Measurements from ENCODE around the gene SPOCK2.

The SPOCK2 gene

DNA sequence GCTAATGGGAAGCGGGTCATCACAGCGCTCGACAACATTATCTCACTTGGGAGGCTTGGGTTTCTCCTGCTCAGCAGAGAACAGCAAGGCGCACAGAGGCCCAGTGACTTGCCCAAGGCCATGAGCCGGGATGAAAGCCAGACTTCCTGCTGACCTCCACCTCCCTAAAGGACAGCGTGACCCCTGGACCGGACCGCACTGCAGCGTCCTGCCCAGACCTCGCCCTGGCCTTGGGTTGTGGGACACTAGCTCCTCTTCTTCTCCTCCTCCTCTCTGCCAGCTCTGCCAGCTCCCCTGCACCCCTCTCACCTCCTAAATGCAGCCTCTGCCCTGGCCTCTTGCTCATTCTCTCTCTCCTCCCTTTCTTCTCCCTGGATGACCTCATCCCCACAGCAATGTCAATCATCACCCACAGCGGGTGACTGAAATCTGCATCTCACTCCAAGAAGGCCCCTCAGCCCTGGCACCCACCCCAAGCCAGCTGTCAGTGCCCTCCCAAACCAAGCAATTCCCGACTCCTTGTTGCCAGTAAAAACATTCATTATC is 19.4 kb downstream of the SPOCK2 start:
- DNase-seq, result no peak

DNA sequence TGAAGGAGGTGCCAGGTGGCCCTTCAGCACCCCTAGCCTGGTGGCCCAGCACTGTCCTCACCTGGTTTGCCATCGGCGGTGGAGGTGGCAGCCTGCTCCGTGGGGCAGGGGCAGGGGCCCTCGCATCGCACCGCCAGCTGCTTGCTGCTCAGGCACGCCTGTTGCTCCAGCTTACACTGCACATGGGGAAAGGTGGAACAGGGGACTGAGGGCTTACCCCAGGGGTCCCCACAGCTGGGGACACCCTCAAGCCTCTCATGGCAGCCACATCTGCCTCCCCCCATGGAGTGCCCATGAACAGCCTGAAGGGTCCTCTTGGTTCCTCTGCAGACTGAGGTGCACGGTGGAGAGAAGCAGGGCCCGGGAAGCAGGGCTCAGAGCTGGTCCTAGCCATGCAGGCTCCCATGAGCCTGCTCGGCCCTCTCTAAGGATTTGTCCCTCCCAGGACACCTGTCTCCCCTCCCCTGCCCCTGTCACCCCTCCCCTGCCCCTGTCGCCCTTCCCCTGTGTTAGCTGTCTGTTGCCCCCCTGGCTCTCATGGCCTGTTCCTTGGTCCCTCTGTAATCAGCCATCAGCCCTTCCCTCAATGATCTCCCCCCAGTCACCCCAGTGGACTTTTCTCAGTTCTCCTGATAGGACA is 20.1 kb downstream of the SPOCK2 start:
- DNase-seq, result no peak

DNA sequence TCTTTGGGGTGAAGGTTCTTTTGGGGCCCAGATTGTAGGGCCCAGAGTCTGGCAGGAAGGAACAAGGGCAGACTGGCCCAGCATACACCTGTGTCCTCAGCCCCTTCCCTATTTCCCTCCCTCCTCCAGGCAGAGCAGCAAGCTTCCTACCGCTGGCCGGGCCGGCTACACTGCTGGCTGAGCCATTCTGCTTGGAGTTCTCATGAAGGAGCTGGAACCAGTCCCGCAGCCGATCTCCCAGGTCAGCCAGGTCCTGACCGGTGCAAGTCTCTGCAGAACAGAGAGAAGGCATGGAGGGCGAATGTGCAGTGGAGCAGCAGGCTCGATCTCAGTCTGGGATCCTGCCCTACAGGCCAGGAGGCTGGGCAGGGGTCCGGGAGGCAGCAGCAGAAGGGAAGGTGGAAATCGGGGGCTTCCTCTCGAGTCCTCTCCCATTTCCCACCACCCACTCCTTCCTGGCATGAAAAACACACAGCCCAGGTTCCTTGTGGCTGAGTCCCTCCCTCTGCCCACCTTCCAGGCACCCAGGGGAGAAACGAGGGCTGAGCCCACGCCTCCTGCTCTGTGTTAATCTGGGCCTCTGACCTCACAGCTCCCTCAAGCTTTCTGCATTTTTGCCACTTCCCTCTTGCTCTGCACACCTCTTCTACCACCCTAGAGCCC is 20.8 kb downstream of the SPOCK2 start:
- DNase-seq, result no peak

DNA sequence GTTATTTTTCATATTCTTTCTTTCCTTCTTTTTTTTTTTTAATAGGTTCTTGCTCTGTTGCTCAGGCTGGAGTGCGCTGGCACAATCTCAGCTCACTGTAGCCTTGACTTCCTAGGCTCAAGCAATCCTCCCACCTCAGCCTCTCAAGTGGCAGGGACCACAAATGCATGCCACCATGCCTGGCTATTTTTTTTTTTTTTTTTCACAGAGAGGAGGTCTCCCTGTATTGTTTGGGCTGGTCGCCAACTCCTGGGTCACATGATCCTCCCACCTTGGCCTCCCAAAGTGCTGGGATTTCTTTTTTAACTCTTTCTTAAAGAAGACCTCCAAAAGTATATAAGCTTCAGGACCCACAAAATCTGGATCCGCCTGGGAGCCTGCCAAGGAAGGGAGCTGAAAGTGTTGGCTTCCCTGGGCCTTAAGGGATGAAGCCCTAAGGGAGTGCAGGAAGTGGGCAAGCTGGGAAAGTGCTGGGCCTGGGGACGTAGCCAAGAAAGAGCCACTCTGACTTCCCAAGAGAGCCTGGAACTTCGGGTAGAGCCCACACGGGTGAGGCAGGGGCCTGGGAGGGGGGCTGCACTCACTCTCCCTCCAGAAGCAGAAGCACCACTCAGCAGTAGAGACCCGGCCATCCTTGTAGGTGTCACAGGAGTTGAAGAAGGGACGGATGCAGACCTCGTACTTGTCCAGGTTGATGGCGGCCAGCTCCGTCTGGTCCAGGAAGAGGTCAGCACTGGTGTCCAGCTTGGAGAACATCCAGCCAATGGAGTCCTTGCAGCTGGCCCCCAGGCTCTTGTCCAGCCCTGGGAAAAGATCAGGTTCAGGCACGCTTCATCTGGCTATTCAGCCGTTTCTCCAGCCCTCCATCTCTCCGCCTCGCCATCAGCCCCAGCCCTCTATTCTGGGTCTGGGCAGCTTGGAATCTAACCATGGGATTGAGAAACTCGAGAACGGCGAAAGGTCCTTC is 21.8 kb downstream of the SPOCK2 start:
- DNase-seq, result no peak

DNA sequence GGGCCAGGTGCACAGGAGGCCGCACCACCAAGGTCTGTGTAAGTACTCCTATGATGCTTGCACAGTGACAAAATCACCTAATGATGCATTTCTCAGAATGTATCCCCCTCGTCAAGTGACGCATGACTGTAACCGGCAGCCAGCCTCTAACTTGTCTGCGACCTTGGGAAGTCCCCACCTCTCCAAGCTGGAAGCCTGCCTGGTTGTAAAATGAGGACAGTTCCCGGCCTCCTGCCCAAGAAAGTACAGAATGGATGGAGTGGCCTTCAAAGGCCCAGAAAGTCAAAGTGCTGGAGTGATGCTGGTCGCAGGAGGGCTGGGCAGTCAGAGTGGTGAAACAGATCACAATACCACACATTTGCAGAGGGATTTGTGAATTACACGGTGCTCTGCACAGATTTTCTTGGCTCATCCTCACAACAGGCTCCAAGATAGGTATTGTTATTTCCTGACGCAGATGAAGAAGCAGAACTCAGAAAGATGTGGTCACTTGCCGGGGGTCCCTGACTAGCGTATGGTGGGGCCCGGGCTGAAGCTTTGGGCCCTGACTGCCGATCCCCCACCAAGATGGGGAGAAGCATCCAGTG is 22.8 kb downstream of the SPOCK2 start:
- DNase-seq, result no peak

DNA sequence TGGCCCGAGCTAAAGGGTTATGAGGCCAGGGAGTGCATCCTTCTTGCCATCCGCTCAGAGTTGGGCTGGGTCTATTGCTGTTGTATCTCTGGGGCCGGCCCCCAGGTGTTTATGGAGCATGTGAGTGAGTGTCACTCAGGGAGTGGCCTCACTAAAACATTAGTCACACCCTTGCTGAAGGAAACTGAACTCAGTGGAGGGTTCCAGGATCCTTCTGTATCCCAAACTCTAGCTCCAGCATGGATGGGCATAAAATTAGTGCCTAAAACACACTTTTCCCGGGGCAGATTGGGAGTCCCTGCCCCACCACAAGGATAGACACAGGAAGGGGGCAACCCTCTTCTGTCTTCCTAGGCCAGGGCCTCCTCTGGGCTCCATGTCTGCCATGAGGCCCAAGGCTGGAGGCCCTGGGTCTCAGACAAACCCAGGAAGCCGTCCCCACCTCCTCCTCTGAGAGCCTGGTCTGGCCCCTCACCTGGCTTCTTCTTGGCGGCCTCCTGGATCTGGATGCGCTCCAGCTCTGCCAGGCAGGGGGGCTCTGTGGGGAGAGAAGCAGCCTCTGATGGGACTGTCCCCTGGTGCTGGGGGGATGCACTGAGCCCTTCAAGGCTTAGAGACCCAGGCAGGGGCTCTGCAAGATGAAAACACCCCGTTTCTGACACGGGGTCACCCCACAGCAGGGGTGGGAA is 24.5 kb downstream of the SPOCK2 start:
- no peak for DNase-seq

DNA sequence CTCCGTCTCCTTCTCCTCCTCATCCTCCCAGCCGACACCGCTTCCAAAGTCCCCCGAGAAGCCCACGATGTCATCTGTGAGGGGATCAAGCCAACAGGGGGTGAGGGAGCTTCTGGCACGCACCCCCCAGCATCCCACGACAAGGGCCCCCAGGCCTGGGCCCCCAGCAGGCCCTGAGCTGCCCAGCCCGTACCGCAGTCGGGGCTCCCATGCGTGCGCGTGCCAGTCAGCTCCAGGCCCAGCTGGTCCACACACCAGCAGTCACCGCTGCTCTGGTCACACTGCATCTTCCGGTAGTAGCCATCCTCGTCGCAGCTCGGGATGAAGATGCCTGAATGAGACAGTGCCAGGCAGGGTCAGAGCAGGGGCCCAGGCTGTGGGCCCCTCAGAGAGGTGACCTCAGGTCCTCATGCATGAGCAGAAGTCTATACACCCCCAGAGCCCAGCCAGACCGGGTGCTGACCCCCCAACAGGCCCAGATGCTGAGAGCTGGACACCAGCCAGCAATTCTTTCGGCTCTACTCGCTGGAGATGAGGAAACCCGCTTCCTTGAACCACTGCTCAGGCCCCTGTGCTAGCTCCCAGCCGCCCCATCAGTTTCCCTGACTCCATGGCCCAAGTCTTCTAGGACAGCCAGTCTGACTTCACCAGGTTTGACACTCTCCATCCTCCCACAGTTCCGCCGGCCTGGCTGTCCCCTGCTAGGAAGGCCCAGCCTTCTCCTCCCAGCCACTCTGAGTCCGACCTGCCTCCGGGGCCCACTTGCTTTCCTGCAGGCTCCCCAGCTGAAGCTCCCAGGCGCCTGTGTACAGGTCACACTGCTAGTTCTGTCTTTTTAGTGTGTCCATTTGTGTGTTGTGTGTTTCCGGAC is 25.3 kb downstream of the SPOCK2 start:
- no peak for DNase-seq

DNA sequence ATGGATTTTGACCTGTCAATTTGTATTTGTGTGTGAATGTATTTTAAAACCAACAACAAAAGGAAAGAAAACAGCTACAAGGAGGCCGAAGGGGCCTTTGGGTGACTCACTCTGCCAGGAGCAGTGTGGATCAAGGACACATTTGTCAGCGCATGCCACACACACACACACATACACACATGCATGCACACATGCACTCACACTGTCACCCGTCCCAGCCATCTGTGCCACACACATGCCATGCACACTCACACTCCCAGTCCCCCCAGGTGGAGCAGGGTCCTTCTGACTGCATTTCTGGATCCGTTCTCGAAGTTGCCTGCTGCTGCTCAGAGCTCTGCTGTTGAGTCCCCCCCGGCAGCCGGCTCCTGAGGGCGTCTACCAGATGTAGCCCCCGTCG is 26.0 kb downstream of the SPOCK2 start:
- no peak for DNase-seq

DNA sequence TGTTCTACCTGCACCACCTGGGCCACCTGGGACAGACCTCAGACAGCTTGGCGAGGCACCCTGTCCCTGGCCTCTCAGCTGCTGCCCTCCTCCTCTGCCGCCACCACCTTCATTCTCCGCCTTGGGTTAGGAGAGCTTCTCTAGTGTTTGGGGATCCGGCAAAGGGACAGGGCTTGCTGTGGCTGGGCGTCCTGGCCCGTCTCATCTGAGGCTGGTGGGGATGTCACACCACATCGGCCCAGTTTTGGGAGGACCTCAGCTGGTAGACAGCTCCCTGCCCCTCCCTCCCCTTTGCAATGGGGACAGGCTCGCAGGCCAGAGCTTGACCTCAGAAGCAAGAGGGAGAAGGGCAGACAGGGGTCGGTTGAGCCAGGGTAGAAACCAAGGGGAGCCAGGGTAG is 26.4 kb downstream of the SPOCK2 start:
- no peak for DNase-seq

DNA sequence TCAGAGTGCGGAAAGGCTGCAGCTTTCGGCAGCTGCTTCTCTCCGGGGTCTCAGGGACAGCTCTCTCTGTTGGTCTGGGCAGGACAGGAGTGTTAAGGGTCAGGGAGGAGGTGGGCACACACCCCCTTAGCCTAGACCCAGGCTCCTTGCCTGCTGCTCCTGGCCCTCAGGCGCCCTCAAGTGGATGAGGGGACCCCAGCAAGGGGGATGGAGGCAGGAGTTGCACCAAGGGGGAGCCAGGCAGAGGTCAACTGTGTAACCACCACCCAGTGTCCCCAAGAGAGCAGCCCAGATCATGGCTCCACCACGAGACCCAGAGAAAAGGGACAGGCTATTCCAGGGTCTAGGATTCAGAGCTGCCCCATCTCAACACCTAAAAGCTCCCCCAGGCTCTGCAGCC is 26.9 kb downstream of the SPOCK2 start:
- DNase-seq, result no peak

DNA sequence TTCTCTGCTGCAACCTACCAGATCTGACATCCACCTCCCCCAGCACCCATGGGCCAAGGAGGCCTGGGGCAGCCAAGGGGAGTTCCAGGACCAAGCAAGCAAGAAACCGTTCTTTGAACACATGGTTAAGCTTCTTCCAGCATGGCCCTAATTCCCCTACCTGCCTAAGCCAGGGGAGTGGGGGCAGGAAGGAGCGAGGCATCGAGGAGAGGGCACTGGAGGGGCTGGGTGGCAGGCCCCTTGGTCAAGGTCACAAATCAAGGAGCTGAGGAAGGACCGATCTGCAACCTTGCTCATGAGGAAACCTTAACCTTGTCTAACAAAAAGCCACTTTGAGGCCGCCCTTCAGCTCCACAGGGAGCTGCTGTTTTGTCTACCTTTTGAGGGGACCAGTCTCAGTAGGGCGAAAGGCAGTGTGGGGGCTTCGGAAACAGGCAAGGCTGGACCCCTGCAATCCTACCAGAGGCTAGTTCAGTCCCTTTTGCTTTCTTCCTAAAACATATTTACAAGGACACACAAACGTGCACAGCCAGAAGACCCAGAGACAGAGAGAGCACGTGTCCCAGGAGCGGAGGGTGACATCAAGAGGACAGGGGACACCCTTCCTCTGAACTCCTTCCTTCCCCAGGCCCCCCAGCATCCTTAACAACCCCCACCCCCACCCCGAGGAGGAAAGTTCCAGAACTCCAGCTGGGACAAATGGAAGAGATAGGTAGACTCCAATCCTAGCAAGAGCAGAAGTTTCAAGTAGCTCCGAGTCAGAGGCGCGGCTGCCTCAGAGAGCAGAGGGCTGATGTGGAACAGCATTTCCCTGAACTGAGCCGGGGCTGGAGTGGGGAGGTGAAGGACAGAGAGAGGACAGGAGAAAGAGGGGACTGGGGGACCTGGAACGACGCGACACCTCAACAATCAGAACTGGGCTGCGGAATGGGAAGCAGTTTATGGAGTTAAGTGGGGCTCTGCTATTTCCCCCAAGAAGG is 28.2 kb downstream of the SPOCK2 start:
- no peak for DNase-seq

DNA sequence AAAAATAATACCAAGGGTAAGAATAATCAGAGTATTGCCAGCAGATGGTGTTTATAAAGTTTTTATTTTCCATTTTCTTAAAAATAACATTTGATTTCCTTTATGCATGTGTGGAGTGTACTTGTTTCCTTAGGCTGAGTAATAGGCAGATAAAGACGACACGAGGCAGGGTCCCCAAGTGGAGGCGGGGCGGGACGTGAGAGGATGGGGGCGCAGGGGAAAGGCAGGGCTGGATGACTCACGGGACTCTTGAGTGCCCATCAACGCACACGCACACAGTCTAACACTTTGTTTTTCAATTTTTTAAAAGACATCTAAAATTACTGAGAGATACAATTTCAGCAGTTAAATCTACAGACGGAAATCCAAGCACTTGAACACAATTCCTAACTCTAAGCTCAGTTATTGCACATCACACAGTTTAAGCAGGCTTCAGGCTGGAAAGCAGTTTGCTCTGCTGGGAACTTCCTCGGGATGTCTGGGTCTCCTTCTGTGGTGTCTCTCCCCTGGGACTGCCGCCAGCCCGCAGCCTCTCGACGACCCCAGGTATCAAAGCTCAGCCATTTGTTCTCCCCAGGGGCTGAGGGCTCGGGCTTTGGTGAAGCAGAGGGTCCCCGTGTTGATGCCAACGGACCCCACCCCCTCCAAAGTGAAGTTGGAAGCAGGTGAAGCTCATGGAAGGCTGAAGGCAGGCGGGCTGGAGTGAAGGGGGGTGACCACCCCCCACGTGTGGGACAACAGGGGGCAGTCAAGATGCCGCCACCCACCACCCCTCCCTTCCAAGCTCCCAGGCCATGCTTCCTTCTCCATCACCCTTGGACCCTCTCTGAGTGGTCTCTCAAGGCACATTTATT is 29.1 kb downstream of the SPOCK2 start:
- no peak for DNase-seq

DNA sequence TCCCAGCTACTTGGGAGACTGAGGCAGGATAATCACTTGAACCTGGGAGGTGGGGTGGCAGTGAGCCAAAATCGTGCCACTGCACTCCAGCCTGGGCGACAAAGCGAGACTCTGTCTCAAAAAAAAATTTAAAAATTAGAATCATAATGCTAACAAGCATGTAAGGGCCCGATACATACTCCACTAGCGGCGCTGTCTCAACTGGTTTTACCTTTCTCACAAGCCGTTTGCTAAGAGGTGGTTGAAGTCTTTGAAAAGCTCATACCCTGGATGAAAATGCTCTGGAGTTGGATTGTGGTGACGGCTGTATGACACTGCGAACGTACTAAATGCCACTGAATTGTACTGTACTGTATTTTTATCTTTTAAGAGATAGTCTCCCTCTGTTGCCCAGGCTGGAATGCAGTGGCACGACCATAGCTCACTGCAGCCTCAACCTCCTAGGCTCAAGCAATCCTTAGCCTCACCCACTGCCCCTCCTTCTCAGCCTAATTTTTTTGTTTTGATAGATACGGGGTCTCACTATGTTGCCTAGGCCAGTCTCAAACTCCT is 29.9 kb downstream of the SPOCK2 start:
- no peak for DNase-seq

DNA sequence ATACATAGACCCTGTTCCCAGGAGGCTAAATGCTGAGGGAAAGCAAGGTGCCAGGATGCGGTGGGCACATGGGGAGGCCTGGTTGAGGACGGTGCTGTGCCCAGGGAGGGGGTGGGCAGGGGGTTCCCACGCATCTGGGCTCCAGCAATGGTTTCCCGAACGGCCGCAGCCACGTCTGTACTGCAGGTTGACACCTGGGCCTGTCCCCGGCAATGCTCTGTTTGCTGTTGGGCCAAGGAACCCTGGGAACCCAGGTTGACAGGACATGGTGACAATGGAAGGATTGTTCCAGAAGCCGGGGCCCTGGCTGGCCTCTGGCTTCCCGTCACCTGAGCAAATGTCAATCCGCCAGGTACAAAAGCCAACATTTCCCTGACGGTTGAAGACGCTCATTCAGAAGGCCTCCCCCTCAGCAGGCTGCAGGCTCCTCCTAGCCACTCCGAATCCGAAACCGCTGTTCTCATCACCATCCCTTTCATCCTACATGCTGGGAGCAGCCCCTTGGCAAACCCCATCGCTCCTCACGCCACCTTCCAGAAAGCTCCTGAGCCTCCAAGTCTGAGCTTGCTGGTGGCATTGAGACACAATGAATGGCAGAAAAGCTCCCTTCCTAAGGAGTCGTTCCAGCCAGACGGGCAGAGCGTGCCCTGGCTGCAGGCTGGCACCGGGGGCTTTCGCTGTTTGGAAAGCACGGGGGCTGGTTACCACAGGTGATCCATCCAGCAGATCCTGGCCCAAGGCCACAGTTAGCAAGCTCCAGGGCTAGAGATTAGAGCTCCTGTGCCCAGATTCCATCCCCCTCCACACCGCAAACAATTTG is 31.2 kb downstream of the SPOCK2 start:
- no peak for DNase-seq

DNA sequence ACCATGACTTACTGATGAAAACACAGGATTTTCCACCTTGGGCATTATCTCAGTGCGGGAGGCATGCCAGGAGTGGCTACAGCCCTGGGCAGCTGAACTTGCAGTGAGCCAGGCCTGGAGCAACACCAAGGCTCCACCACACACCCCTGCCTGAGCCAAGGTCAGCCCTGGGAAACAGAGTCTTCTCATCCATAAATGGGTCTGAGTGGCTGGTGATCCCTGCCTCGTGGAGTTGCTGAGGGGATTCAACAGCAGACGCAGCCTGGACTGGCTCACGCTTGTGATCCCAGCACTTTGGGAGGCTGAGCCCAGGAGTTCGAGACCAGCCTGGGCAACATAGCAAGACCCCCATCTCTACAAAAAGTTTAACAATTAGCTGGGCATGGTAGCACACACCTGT is 32.2 kb downstream of the SPOCK2 start:
- DNase-seq, result no peak

DNA sequence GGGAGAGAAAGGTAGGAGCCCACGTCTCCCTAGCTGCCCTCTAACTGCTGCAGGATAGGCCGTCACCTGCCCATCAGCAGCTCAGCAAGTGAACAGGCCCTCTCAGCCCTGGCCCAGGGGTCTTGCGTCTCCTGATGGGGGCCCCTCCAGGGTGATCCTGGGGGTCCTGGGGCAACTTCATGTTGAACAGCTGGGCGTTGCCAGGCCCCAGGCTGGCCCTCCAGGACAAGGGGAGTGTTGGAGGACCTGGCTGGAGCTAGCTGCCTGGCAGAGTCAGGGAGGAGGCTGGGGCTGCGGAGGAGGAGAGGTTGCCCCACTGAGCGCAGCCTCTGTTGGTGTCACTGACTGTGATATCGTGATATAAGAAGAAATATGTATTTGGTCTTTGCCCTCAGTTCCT is 34.7 kb downstream of the SPOCK2 start:
- DNase-seq, result no peak

DNA sequence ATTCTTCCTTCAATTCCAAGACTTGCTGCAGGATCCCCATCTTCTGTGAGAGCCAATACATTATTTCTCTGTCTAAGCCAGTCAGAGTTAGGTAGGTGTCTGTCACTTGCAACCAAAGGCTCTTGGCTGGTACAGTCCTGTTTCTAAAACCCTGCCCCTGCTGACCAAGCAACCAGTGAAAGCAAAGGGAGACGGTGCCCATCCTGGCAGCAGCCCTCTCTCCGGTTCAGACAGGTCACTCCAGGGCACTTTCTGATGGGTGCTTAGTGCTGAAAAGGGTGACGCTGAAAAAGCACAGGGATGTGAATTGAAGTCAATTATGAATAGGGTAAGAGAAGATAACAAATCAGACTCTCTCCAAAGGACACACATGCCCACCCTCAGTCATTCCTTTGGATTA is 37.5 kb downstream of the SPOCK2 start:
- no peak for DNase-seq

All from right forelimb (tissue), 1 donor.